Measurements from ENCODE around the gene ASNSD1.

- TF ChIP-seq EZH2 (IDR thresholded peaks at IDR 0.05; ENCODE audit: insufficient read depth, poor library complexity, severe bottlenecking) = no peak
- no peak for TF ChIP-seq EZH2phosphoT487 (IDR thresholded peaks at IDR 0.05; ENCODE audit: insufficient read depth, low read depth)
These were observed 12.6 kb downstream of the ASNSD1 start for GRCh38 chr2:189673661-189674373.
